Body of pancreas (tissue), 4 donors: ENCODE results near the gene DNAJC28. TPM values are rescaled to one million over a fixed set of nuclear protein-coding genes. Genes with fewer than 3 reads are reported as not detected.

Experiments used
- ATAC-seq: fragments of 150-250 bp; one replicate; pipeline ENCODE4 v1.9.1; 2016
- DNase-seq, 4 donors: peaks; one replicate each; pipeline ENCODE4 v3.0.0-alpha.2; 2019
- H3K27ac ChIP-seq, 4 donors: fragments of 200-600 bp; sonication (generic); 1 replicate in 3 of 4; 2 replicates in 1 of 4; pipeline versions ENCODE4 v1.5.1 to v1.6.1; 2016 to 2019; ENCODE audit warnings: mild to moderate bottlenecking in 1 of 4, mixed read lengths in 1 of 4, moderate library complexity in 1 of 4
- H3K27me3 ChIP-seq, 2 donors: fragments of 200-600 bp; sonication (generic); one replicate each; pipeline ENCODE4 v1.6.0; 2016; ENCODE audit warnings: mild to moderate bottlenecking in 1 of 2
- H3K36me3 ChIP-seq, 2 donors: fragments of 200-600 bp; sonication (generic); replicated peaks in 1 of 2; 2 replicates each; pipeline ENCODE4 v1.5.1; 2016; ENCODE audit warnings: low read depth in 2 of 2; ENCODE audit not compliant: insufficient read depth in 1 of 2
- H3K4me1 ChIP-seq: fragments of 200-600 bp; sonication (generic); one replicate; pipeline ENCODE4 v1.6.0; 2016
- H3K4me3 ChIP-seq, 2 donors: fragments of 200-600 bp; sonication (generic); 1 replicate in 1 of 2; 2 replicates in 1 of 2; pipeline ENCODE4 v1.5.1; 2016 to 2019
- H3K9me3 ChIP-seq, 3 donors: fragments of 200-600 bp; sonication (generic); 1 replicate in 2 of 3; 2 replicates in 1 of 3; pipeline ENCODE4 v1.5.1; 2016
- POLR2A ChIP-seq, 3 donors: fragments of 450-650 bp; IDR thresholded peaks; one replicate each; pipeline ENCODE4 v1.6.1; 2016; ENCODE audit warnings: antibody characterized with exemption in 3 of 3, mild to moderate bottlenecking in 2 of 3
- WGBS, 2 donors: methylation state at CpG; one replicate each; pipeline ENCODE4 v1.1.5; 2017; 5-methylcytosine and 5-hydroxymethylcytosine counted together
- intact Hi-C: fragments of 100-400 bp; cut with DNase I; formaldehyde crosslinking; loops from one replicate; pipeline ENCODE4 v1.15.1; 2023
- total RNA-seq, 2 donors: library from RNA; depleted of rRNA; stranded (reverse); fragments of >200 nt; gene quantifications; one replicate each; pipeline ENCODE4 v1.1.0, GENCODE V29; 2016
- TF ChIP-seq, protein P1 (sequence below), 7 experiments: fragments of 450-650 bp in 4 of 7; fragments of 200-600 bp in 3 of 7; sonication (generic) in 3 of 7; IDR thresholded peaks; one replicate each; pipeline ENCODE4 v1.5.1; 2016 to 2019; ENCODE audit warnings: antibody characterized with exemption in 7 of 7

DNAJC28 gene
- total RNA-seq, 2 donors from 2014 or later: 1.3 to 2.3 TPM

DNA sequence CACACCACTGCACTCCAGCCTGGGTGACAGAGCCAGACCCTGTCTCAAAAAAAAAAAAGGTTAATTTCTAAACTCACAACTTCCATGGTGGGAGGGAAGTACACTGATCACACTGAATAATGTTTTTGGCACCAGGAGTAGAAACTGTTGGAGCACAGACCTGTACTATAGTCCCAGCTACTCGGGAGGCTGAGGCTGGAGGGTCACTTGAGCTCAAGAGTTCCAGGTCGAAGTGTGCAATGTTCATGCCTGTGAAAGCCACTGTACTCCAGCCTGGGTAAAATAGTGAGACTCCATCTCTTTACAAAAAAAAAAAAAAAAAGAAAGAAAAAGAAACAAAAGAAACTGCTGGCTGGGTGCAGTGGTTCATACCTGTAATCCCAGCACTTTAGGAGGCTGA, 47.0 kb downstream of the DNAJC28 start:
- H3K27ac ChIP-seq: no peak overlapping the region
- TF ChIP-seq, protein P1, sequence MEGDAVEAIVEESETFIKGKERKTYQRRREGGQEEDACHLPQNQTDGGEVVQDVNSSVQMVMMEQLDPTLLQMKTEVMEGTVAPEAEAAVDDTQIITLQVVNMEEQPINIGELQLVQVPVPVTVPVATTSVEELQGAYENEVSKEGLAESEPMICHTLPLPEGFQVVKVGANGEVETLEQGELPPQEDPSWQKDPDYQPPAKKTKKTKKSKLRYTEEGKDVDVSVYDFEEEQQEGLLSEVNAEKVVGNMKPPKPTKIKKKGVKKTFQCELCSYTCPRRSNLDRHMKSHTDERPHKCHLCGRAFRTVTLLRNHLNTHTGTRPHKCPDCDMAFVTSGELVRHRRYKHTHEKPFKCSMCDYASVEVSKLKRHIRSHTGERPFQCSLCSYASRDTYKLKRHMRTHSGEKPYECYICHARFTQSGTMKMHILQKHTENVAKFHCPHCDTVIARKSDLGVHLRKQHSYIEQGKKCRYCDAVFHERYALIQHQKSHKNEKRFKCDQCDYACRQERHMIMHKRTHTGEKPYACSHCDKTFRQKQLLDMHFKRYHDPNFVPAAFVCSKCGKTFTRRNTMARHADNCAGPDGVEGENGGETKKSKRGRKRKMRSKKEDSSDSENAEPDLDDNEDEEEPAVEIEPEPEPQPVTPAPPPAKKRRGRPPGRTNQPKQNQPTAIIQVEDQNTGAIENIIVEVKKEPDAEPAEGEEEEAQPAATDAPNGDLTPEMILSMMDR (IDR thresholded peaks at IDR 0.05): no peak
- no peak for TF ChIP-seq POLR2A (IDR thresholded peaks at IDR 0.05)
- ATAC-seq (no peak), DNase-seq (no peak)
- no peaks in the 10 kb centered on the region for H3K27me3 ChIP-seq
- WGBS, 2 donors: 50 to 80% methylated on average over 2 of the region's 2 CpGs
- no peaks in the 10 kb centered on the region for H3K4me1 ChIP-seq
- no peaks in the 10 kb centered on the region for H3K36me3 ChIP-seq
- H3K9me3 ChIP-seq: no peaks in the 10 kb centered on the region
- no peak overlapping the region for H3K4me3 ChIP-seq
- intact Hi-C loops: loop anchor here (10.0 kb wide), 1 partner anchor 240 kb away; no protein-coding TSS in a partner anchor

DNA sequence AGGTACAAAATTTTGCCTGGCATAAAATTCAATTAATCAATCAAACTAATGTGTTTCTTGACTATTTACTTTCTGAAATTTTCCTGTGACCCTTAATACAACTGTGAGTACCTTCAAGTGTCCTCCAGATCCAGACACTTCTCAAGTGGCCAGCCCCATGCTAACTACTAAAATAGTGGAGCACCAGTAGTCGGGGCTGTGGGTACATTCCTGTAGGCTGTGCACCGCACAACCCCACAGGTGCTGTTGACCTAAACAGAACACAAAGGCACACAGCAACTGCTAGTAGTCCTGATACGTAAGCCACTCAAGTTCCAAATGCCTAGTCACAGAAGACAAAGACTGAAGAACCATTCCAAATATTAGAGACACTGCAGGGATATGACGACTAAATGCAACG, 48.3 kb downstream of the DNAJC28 start:
- intact Hi-C loops: loop anchor here (10.0 kb wide), 1 partner anchor 238 kb away; no protein-coding TSS in a partner anchor
- Histone ChIP-seq H3K4me3 (no peak overlapping the region), H3K36me3 (no peaks in the 10 kb centered on the region), H3K27ac (no peak overlapping the region), H3K27me3 (no peaks in the 10 kb centered on the region), H3K4me1 (no peaks in the 10 kb centered on the region), H3K9me3 (no peaks in the 10 kb centered on the region)
- no peak for ATAC-seq
- no peak for DNase-seq
- TF ChIP-seq, protein P1 (IDR thresholded peaks at IDR 0.05): no peak
- TF ChIP-seq POLR2A (IDR thresholded peaks at IDR 0.05): no peak
- 95% methylated on average over 4 to 5 of the region's 5 CpGs for WGBS, 2 donors

DNA sequence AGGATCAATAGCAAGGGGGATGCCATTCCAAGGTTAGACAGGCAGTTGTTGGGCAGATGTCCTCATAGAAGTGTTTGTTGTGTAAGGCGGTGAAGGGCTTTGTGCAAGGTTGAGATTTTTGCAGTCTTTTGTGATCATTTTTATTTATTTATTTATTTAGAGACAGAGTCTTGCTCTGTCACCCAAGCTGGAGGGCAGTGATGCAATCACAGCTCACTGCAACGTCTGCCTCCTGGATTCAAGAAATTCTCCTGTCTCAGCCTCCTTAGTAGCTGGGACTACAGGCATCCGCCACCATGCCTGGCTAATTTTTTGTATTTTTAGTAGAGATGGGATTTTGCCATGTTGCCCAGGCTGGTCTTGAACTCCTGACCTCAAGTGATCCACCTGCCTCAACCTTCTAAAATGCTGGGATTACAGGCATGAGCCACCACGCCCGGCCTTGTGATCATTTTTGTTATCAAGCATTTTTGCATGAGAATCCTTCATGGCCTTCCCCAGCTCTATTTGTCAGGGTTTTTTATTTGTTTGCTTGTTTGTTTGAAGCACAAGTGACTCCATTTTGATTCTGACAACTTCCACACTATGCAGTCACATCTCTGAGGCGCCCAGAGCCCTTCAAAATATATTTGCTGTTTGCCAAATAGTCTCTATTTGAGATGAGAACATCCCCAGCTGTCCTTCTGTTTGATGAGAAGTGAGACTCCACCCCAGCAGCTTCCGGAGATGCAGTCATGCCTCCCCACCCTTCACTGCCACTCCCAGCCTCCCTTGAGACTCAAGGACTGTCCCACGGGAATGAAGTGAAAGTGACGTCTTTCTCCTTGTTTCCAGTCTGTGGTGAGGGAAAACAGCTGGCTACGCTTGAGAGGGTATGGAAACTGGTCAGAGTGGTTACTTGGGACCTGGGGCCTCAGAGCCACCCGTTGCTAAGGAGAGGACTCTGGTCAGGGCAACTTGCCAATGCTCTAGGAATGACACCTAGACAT, 49.7 kb downstream of the DNAJC28 start:
- H3K27ac ChIP-seq: no peak overlapping the region
- 72 to 78% methylated on average over 11 of the region's 11 CpGs for WGBS, 2 donors
- H3K4me1 ChIP-seq: no peaks in the 10 kb centered on the region
- no peak for TF ChIP-seq POLR2A (IDR thresholded peaks at IDR 0.05)
- TF ChIP-seq, protein P1 (IDR thresholded peaks at IDR 0.05): no peak
- intact Hi-C loops: loop anchor here (10.0 kb wide), 1 partner anchor 237 kb away; no protein-coding TSS in a partner anchor
- peaks cover 0 to 7% of the 10 kb centered on the region in 2 donors for H3K36me3 ChIP-seq
- DNase-seq (peak in 3 of 4 donors; percentile 13 to 20 (median 19)), ATAC-seq (no peak)
- no peaks in the 10 kb centered on the region for H3K27me3 ChIP-seq
- no peak overlapping the region for H3K4me3 ChIP-seq
- no peaks in the 10 kb centered on the region for H3K9me3 ChIP-seq

Other genes with a start within 250 kb of the DNAJC28 start
- 10 to 100 TPM in 1 of 2 donors, 1 to 10 TPM in 1; 6.6 to 27.0 TPM for gene IL10RB, start 225.3 kb downstream of the DNAJC28 start, total RNA-seq
- gene IFNAR1, start 166.7 kb downstream of the DNAJC28 start, total RNA-seq: 10 to 100 TPM; 14.2 to 17.9 TPM
- gene IFNGR2, start 88.3 kb downstream of the DNAJC28 start, total RNA-seq: 10 to 100 TPM; 30.4 to 32.3 TPM
- gene TMEM50B, start 11.7 kb downstream of the DNAJC28 start, total RNA-seq: 10 to 100 TPM; 49.8 to 50.4 TPM
- gene GART, start 50.4 kb upstream of the DNAJC28 start, total RNA-seq: 10 to 100 TPM; 36.3 to 62.0 TPM
- 100 to 1,000 TPM; 118 to 235 TPM for gene SON, start 51.3 kb upstream of the DNAJC28 start, total RNA-seq
- 1 to 10 TPM; 5.6 to 6.5 TPM for gene DONSON, start 97.0 kb upstream of the DNAJC28 start, total RNA-seq
- 10 to 100 TPM; 22.3 to 31.6 TPM for gene CRYZL1, start 150.0 kb upstream of the DNAJC28 start, total RNA-seq
- 10 to 100 TPM; 15.0 to 47.5 TPM for gene ITSN1, start 150.8 kb upstream of the DNAJC28 start, total RNA-seq